Non-pigmented ciliary epithelial cell (primary cell): Measurements from ENCODE around the gene MYOM1.
"Not testable (repeated sequence)": the region's sequence is repeated elsewhere in the genome, so short reads cannot be mapped to it uniquely, and the experiment has no call there.

ENCODE experiments used
- DNase-seq: peaks from one replicate; pipeline ENCODE4 v3.0.0-alpha.2; 2010; ENCODE audit warnings: low read depth

MYOM1 gene

DNA sequence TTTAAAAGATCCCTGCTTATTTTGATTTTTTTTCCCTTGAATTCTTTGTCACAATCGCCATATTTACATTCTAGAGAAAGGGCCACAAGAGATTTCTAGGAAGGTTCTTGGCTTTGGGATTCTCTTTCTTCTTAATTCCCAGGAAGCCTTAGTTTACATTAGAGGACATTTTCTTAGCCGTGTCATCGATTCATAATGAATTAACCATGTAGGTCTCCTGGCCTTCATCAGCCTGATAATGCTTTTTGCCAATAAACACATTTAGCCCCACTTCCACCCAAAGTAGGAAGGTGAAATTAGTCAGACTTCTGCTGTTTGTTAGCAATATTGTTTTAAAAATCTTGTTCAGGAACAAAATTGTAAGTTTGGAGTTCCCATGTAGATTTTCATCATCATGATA lies 135.6 kb downstream of the MYOM1 start:
- no peak for DNase-seq

DNA sequence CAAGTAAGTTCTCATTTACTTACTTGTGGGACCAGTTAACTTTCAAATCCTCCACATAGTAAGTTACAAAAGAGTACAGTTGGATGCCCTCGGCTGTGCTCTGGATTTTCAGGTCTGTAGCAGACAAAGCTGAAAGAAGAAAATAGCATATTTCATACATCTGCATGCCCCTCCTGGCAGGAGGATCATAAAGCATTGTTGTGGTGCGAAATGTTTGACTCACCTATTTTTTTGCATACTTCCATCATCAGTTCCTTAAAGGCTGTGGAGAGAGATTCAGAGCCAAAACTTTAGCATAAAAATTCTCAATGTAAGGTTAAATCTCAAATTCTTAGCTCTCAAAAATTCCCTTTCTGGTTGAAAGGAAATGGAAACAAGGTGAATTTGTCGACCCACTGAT lies 136.0 kb downstream of the MYOM1 start:
- DNase-seq, result no peak

DNA sequence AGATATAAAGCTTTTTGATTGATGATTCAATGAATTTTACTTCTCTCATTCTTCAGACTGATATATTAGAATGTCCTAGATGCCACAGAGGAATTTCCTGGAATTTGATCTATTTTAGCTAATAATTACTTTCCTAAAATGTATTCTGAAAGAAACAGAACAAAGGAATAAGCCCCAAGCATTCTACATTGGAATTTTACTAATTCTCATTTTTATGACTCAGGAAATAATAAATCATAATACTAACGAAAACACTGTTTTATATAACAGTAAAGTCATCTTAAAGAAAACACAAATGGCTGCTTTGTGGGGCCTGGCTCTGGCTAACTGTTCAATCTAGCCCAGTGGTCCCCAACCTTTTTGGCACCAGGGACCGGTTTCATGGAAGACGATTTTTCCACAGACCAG lies 138.2 kb downstream of the MYOM1 start:
- DNase-seq, result no peak

DNA sequence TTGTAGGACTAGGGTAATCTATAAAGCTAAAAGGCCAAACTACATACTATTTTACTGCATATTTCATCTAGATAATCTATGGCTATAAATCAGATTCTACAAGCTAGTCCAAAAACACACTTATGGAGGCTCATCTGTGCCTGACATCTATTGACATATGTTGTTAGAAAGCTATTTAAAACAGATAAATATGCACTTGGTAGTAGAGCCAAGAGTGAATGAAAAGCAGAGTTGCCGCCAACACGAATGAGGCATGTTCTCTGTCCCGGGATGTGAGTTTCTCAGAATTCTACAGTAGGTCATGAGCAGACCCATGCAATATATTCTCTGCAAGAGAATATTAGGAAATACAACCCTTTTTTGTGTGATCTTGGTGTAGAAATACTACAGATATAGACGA lies 140.1 kb downstream of the MYOM1 start:
- no peak for DNase-seq

DNA sequence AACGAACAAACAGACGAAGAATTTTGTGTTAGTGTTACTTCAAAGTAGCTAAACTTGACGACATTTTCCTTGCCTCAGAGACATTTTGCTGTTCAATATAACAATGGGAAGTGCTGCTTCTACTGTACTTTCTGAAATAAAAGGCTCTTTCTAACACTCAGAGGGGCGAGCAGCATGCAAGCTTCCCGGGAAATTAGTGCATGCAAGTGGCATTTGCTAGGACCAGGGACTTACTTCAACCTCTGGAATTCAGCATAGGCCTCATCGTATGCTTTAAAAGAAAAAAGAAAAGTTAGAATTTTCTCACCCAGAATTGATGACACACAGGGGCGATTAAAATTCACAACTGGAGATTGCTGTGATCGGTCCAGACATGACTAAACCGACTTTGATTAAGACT lies 144.3 kb downstream of the MYOM1 start:
- no peak for DNase-seq

DNA sequence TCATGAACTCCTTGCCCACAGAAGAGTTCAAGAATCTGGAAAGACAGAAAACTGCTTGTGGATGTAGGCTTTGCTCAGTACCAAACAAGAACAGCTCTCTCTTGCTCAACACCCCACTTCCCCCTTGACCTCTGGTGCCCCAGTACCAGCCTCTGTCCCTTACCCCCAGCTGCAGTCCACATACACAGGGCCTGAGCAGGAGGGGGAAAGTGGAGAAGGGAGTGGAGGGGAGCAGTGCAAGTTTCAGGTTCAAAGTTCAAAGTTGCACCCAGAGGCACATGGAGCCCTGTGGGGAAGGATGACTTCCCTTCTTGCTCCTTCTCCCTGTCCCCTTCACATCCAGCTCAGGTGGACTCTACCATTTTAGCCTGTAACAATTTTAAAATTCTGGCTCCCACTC lies 145.7 kb downstream of the MYOM1 start:
- no peak for DNase-seq

DNA sequence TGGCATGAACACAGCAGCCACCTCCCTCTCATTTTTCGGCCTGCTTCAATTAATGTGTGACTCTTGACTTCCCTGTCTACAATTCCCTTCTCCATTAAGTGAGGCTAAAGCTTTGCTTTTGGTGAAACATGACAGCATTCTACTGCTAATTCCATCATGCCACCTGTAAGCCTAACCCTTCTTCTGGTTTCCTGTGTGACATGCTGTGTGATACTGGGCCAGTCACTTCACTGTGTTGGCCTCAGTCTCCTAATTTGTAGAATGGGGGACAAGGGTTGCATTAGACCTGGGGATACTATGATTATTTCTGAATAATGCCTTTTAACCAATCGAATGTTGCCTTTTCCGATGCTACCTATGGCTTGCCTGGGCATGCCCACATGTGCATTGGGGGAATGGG lies 146.4 kb downstream of the MYOM1 start:
- not testable (repeated sequence) for DNase-seq

DNA sequence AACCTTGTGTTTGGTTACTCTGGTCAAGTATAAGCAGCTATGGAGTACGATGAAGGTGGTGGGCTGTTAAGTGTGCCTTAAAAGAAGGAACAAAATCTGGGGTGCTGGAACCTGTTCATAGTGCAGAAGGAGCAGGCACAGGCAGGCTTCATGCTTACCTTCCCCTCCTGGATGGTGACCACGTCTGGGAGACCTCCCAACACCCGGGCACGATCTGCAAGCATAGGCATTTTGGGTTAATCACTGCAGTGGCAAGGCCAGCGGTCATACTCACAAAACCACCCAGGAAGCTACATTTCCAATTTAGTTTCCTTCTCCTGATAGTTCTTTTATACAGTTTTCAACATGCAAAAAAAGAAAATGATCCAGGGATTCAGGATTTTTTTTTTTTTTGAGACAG lies 148.1 kb downstream of the MYOM1 start:
- DNase-seq, result no peak

DNA sequence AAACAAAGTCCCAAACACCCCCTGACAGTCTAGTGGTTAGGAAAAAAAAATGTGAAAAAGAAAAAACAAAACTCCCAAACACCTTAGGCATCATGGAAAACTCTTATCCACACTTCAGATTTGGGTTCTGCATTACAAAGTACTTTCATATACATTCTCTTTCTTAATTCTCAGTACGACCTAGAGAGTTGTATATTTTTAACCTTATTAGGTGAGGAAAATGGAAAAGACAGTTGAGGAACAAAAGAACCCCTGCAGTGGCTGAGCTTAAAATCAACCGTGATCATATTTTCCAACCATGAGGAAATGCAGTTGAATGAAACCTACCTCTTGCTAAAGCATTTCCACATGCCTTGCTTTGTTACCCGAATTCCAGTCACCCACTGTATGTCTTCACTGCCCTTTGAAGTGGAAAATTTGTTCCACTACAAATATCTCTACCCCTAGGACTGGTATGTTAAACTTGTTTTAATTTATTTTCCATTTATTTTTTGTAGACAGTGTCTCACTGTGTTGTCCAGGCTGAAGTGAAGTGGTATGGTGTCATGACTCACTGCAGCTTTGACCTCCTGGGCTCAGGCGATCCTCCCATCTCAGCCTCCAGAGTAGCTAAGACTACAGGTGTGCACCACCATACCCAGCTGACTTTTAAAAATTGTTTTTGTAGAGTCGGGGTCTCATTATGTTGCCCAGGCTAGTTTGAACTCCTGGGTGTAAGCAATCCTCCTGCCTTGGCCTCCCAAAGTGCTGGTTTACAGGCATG lies 149.9 kb downstream of the MYOM1 start:
- DNase-seq, result no peak

DNA sequence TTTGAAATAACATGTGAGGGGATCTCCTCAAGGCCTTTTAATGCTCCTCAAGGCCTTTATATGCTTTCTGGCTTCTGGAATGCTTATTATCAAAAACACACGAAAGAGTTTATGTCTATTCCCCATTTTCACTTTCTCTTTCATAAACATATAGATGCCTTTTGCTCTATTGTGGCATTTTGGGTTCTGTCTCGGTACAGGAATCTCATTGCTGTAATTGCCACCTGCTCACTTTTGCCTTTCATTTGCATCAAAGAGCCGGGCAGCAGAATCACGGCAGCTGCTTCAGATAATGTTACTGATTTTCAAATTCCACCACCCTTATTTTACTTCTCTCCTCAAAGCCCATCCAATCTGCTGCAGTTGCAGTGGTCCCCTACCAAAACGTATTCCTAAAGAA lies 152.0 kb downstream of the MYOM1 start:
- no peak for DNase-seq

DNA sequence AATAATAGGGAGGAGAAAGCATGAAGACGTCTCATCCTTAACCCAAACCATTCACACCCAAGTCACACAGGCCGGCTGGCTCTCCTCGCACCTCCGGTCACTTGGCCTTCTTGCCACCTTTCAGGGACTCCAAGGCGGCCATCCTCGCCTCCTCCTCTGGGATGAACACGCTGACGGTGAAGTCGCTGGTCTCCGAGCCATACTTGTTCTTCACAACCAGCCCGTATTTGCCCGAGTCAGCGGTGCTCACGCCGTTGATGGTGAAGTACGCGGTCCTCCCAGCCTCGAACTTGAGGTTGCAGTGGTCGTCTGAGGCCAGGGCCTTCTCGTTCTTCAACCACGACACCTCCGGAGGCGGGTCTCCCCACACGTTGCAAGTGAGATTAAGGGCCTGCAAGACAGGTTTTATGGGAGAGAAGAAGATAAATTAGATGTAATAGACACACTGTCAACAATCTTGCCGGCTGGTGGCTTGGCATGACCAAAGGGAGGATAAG lies 152.6 kb downstream of the MYOM1 start:
- DNase-seq, result no peak

DNA sequence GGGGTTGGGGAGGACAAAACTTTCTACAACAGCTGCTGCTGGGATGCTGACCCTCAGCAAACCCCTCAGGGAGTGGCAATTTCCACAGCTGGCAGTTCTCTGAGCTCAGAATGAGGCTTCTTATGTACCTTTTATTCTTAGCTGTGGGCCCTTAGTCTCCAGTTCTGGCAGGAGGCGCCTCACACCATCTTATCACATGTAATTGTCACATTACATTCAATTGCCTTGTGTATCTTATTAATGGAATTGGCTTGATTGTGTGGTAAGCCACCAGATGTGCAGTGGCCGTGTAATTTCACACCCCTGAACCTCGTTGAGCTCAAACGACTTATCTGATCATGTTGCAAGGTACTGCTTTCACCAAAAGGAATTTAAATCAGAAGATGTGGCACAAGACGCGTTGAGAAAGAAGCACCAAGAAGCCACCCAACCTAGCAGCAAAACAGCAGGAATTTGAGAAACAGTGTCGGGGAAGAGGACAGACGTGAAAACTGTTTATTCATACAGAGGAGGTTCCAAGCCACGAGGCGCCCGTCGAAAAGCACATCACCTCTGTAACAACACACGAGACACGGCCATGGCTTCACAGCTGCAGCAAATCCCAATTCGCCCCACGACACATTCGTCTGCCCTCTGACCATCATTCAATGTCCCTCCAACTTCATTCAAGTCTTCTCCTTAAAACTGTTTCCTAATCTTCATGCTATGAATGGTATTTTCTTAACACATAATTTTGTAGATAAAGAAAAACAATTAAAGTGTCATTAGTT lies 153.2 kb downstream of the MYOM1 start:
- no peak for DNase-seq

DNA sequence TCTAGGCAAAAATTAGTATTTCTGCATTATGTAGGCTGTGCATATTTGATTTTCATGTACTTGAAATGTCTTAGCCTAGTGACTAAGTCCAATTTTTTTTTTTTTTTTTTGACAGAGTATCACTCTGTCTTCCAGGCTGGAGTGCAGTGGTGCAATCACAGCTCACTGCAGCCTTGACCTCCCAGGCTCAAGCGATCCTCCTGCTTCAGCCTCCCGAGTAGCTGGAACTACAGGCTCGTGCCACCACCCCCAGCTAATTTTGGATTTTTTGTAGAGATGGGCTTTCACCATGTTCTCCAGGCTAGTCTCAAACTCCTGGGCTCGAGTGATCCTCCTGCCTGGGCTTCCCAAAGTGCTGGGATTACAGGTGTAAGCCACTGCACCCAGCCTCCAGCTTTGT lies 156.0 kb downstream of the MYOM1 start:
- not testable (repeated sequence) for DNase-seq

DNA sequence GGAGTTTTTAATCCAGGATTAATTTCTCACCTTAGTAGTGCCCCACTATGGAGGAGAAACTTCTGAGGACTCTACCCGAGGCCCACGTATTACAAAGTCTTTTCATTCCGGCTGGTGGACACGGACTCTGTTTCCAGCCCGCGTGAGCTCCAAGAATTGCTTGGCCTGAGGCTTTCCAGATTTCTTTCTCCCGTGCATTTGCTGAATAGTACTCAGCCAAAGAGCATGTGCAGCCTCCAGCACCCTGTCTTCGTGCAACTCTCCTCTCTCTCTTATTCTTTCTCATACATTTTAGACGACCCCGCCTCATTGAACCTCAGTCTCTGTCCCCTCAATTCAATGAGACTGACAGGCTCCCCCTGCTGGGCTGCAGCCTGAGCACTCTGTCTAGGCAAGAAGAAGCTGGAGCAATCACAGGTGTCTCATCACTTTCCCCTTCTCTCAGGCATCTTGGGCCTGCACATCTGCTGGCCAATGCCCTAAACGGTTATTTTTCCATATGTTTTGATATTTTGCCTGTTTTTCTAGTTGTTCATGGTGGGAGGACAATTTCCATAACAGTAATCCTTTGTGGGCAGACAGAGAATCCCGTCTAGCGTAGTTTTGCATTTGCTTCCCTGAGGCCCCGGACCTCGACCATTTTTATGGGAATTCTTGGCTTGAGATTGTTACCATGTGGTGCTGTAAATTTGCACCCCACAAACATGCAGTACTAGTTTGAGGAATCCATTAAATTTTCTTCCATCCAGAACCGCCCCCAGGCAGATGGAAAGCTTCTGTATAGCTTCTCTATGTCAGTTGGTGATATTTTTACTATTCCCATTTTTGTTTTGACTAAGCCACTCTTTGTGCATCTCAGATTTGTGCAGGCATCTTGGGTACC lies 156.7 kb downstream of the MYOM1 start:
- no peak for DNase-seq

DNA sequence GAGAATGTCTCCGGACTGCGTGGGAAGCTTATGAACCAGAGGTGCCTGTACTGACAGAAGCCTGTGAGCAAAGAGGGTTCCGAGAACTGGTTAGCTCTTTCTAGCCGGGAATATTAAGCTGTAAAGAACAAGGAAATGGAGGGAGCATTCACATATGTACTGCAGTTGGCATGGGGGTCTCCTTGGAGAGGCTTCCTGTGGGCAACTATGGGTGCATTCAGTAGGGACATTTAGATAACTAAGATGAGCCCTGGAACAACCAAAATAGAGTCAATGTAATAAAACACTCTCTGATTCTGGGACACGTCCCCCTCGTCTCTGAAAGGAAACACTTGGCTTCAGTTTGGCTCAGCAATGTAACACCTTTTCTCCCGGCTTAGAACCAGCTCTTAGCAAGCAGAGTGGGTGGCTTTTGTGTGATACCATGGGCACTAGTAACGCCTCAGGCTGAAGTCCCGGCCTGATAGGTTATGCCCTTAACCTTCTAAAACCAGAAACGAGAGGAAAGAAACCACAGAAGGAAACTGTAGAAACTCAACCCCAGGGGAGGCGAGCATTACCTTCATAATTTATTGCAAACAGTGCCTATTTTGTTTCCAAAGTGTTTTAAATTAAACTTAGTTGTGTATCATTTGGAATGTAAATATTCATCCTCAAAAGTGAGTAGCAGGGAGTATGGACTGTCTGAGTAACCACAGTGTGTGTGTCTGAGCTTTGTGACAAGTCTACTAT lies 158.0 kb downstream of the MYOM1 start:
- DNase-seq, result no peak

DNA sequence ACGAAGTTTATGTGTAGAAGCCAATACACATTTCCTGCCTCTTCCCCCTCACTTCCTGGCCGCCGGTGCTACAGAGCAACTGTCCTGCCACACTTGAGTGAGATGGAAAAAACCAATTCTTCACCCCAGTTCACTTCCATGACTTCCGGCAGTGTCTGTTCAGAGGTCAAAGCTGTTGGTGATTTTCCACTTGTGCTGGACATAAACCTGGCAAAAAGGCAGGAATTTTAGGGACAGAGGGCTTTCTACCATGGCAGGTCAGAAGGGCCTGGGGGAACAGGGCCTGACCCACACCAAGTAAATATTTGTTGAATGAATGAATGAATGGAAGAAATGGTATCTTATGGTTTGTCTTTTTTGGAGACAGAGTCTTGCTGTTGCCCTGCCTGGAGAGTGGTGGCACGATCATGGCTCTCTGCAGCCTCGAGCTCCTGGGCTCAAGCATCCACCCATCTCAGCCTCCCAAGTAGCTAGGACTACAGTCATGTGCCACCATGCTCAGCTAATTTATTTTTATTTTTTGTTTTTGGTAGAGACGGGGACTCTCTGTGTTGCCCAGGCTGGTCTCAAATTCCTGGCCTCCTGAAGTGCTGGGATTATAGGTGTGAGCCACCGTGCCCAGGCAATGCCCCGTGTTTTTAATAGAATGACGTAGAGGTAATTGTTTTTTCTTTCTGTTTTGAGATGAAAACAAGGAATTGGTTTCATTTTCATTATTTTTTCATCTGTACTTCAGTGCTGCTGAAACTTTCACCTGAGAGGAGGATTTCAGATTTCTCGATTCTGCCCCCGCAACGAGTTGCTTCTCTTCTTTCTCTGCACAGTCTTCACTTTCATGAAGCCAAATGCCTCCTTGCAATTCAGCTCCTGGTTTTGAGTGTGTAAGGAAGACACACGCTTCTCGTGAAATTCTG lies 158.8 kb downstream of the MYOM1 start:
- DNase-seq, result no peak

DNA sequence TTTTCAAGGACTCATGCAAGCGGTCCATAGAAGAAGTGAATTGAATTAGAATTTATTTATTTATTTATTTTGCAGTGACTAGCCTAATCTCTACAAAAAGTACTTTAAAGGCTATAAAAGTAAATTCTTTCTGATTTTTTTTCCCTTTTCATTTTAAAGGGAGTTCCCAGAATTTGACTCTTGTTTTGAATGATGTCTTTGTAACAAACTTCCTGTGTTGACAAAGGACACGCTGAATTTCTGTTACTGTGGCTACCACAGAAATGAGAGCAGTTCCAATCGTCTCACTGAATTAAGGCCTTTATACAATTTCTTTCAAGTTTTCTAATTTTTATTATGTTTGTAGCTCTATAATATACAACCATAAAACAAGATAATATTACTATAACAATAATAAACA lies 160.5 kb downstream of the MYOM1 start:
- no peak for DNase-seq

DNA sequence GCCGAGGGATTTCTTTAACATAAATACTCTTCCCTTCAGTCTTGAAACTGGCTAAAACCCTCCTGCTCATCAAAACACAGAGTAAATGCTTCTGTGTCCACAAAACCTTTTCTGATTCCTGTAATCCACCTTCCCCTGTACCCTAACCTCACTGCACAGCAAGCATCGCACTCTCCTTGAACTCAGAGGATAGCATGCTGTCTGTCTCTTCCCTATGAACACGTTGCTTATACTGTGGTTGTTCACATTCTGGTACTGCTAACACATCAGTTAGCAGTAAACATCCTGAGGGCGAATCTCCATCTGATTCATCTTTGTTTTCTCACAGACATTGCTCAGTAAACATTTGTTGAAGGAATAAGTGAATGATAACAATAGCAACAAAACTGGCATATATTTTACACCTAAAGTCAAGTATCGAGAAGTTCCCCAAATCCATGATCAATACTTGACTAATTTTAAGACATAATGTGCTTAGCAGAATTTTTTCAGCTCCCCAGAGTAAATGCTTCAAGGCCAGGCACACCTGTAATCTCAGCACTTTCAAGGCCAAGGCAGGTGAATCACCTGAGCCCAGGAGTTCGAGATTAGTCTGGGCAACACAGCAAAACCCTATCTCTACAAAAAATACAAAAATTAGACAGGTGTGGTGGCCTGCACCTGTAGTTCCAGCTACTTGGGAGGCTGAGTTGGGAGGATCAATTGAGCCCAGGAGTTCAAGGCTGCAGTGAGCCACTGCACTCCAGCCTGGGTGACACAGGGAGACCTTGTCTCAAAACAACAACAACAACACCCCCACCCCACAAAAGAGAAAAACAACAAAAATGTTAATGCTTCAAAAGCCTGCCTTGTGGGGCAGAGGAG lies 161.2 kb downstream of the MYOM1 start:
- no peak for DNase-seq

DNA sequence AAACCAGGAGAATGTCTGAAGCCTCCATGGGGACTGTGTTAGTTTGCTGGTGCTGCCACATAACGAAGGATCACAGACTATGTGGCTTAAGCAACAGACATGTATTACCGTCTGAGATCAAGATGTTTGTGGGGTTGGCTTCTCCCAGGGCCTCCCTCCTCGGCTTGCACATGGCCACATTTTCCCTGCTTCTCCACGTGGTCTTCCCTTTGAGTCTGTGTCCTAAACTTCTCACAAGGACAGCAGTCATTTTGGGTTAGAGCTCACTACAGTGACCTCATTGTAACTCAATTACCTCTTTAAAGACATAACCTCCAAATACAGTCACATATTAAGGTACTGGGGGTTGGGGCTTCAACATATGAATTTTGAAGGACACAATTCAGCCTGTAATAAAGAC lies 162.2 kb downstream of the MYOM1 start:
- DNase-seq, result no peak

DNA sequence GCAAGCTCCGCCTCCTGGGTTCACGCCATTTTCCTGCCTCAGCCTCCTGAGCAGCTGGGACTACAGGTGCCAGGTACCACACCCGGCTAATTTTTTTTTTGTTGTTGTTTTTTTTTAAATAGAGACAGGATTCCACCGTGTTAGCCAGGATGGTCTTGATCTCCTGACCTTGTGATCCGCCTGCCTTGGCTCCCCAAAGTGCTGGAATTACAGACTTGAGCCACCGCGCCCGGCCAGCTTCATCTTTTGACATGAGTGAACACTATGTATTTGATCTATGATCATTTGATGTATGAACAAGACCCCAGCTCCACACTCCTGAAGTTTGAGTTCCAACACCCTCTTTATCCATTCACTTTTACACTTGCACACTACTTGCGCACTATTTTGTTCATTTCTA lies 163.5 kb downstream of the MYOM1 start:
- DNase-seq, result no peak
